Measurements from ENCODE around the gene SCAP.

Gene SCAP

GRCh38 chr3:47418167-47419082, 57.3 kb downstream of the SCAP start:
- DNase-seq (ENCODE audit: extremely low read depth in 1 of 2, low read depth in 1 of 2): no peak

GRCh38 chr3:47416041-47416440, 59.7 kb downstream of the SCAP start:
- no peak for DNase-seq (ENCODE audit: extremely low read depth in 1 of 2, low read depth in 1 of 2)

GRCh38 chr3:47414666-47415587, 60.8 kb downstream of the SCAP start:
- DNase-seq (ENCODE audit: extremely low read depth in 1 of 2, low read depth in 1 of 2): no peak

- DNase-seq (ENCODE audit: extremely low read depth in 1 of 2, low read depth in 1 of 2): no peak
Measured at GRCh38 chr3:47414161-47414564, 61.6 kb downstream of the SCAP start.

- DNase-seq (ENCODE audit: extremely low read depth in 1 of 2, low read depth in 1 of 2): no peak
Measured at GRCh38 chr3:47413751-47414150, 62.0 kb downstream of the SCAP start.

- DNase-seq (ENCODE audit: extremely low read depth in 1 of 2, low read depth in 1 of 2): no peak
Measured at GRCh38 chr3:47412842-47413520, 62.8 kb downstream of the SCAP start.

- DNase-seq (ENCODE audit: extremely low read depth in 1 of 2, low read depth in 1 of 2): no peak
Measured at GRCh38 chr3:47412453-47412756, 63.3 kb downstream of the SCAP start.

- no peak for DNase-seq (ENCODE audit: extremely low read depth in 1 of 2, low read depth in 1 of 2)
Measured at GRCh38 chr3:47411696-47412452, 63.9 kb downstream of the SCAP start.

- DNase-seq (ENCODE audit: extremely low read depth in 1 of 2, low read depth in 1 of 2): no peak
Measured at GRCh38 chr3:47410801-47411646, 64.7 kb downstream of the SCAP start.

GRCh38 chr3:47410417-47410720, 65.4 kb downstream of the SCAP start:
- DNase-seq (ENCODE audit: extremely low read depth in 1 of 2, low read depth in 1 of 2): no peak

GRCh38 chr3:47409688-47410416, 65.9 kb downstream of the SCAP start:
- no peak for DNase-seq (ENCODE audit: extremely low read depth in 1 of 2, low read depth in 1 of 2)

- no peak for DNase-seq (ENCODE audit: extremely low read depth in 1 of 2, low read depth in 1 of 2)
Measured at GRCh38 chr3:47409284-47409683, 66.5 kb downstream of the SCAP start.

GRCh38 chr3:47408839-47409229, 66.9 kb downstream of the SCAP start:
- no peak for DNase-seq (ENCODE audit: extremely low read depth in 1 of 2, low read depth in 1 of 2)

- no peak for DNase-seq (ENCODE audit: extremely low read depth in 1 of 2, low read depth in 1 of 2)
Measured at GRCh38 chr3:47407896-47408838, 67.6 kb downstream of the SCAP start.

- no peak for DNase-seq (ENCODE audit: extremely low read depth in 1 of 2, low read depth in 1 of 2)
Measured at GRCh38 chr3:47407237-47407636, 68.5 kb downstream of the SCAP start.

GRCh38 chr3:47406762-47407149, 69.0 kb downstream of the SCAP start:
- DNase-seq (ENCODE audit: extremely low read depth in 1 of 2, low read depth in 1 of 2): no peak

- no peak for DNase-seq (ENCODE audit: extremely low read depth in 1 of 2, low read depth in 1 of 2)
Measured at GRCh38 chr3:47405820-47406761, 69.7 kb downstream of the SCAP start.
